Renal cortex interstitium (tissue), 11 donors: ENCODE measurements around the gene CMSS1. TPM values are rescaled to one million over a fixed set of nuclear protein-coding genes. Genes with fewer than 3 reads are reported as not detected.
A peak's percentile ranks its signal among the peaks of the same experiment; 100 is the strongest.

Experiments used
- DNase-seq, 11 donors: peaks; one replicate each; pipeline ENCODE4 v3.0.0-alpha.2; 2013; ENCODE audit warnings: low read depth in 9 of 11, low spot score in 4 of 11; ENCODE audit errors: extremely low read depth in 1 of 11
- polyA plus RNA-seq, 3 donors: library from polyadenylated mRNA; unstranded; fragments of 120-200 nt; gene quantifications; one replicate each; pipeline ENCODE4 v1.2.1, GENCODE V29; 2013; ENCODE audit not compliant: insufficient read length in 3 of 3

The CMSS1 gene
- polyA plus RNA-seq, 3 donors = 43.2 to 47.4 (median 44.5) TPM

- DNase-seq = no peak
These were observed 207.1 kb downstream of the CMSS1 start for GRCh38 chr3:100024520-100025303.

GRCh38 chr3:100027321-100027720, 209.7 kb downstream of the CMSS1 start:
- DNase-seq = no peak

DNA sequence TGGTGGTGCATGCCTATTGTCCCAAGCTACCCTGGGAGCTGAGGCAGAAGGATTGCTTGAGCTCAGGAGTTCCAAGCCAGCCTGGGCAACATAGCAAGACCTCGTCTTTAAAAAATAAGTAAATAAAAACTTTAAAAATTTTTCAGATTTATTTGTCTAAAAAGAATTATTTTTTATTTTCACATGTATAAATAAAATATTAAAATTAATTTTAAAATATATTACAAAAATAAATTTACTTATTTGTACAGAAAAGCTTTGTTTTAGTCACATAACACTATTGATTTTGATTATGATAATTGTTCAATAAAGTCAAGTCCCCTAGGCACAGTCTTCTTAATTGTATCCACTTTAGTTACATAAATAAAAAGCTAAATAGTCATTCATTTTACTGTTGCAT, 211.4 kb downstream of the CMSS1 start:
- DNase-seq = no peak

DNA sequence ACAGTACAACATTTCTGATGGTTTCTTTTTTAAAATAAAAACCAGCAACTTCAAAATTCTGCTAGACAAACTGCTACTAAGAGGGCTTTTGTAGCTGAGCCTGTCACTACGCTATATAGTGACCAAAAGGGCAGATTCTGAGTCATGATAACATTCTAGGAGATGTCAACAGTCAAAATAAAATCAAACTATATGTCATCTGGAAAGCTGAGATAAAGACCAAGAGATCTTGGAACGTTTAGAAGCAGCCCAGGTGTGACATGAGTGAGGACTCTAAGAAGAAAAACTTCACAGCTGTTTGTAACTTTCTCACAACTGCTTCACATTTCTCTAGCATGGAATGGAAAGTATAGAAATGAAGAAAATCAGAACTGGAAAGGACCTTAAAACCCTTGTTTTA, 212.0 kb downstream of the CMSS1 start:
- DNase-seq = no peak

GRCh38 chr3:100030346-100030745, 212.7 kb downstream of the CMSS1 start:
- no peak for DNase-seq

DNA sequence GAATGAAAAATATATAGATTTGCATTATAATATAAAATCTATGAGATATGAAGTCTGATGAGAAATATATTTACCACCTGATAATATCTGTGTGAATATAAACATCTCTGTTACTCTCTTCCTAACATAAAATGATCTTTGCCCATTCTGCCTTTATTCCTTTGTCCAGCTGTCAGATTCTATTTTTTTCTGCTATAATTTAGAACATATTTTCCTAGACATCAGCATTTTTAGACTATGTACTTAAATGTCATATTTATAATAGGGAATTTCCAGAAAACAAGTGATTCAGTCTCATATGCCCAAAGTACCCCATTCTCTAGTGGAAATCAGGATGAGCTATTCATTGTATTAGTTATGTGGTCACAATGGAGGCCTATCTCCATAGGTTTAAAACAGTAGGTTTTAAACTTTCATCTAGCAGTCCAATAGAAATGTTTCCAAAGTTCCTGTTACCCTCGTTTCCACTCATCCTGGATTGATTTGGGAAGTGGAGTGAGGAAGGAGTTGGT, 213.3 kb downstream of the CMSS1 start:
- DNase-seq = no peak

- DNase-seq = no peak
These were observed 214.6 kb downstream of the CMSS1 start for GRCh38 chr3:100032243-100032642.

DNA sequence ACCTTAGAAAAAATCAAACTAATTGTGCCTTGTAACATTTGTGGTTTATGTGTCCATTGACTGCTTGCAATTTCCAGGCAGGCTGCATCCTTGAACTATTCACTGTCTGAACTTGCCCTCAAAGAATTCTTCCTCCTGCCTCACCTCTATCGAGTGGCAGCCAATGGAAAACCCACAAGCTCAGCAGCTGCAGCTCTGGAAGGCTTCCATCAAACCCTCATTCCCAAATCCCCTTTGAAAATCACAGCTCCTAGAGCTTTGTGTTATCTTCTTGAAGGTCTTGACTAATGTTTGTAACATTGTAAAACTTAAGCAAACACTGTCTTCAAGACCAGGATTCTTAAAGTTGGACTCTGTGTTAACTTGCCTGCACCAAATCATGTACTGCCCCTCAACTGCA, 215.5 kb downstream of the CMSS1 start:
- DNase-seq = no peak

- DNase-seq = no peak
These were observed 216.3 kb downstream of the CMSS1 start for GRCh38 chr3:100033903-100034471.

DNA sequence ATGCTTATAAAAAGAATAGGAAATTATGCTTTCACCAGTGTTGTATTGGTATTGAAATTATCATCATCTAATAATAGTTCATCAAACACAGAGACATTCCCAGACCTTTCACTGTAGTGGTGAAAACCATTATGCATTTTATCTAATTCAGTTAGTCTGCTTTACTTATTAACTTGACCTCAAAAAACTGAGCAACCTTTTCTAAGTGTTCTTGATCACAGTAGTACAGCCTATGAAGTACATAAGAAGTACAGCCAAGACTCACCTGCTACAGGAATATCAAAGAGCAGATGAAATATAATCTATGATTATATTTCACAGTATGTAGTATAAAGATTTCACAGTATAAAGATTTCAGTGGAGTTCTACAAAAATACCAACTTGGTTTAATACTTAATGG, 221.4 kb downstream of the CMSS1 start:
- no peak for DNase-seq

GRCh38 chr3:100040451-100041225, 223.0 kb downstream of the CMSS1 start:
- no peak for DNase-seq

DNA sequence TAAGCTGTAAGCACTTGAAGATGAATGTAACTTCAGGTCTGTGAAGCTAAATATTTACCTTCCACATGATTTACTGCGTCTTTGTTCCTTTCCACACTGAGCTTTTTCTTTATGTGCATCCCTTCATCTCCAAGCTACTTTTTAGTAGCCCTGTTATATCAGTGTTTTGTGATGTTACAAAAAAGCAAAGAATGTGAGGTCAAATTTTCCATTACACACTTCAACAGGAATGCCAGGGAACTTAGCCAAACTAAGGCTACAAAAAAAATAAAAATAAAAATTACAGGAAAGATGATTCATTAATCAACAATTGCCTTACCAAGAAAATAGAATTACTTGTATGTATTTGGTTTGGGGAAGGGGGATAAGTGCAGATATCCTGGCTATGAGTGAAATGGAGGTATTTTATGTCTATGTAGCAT, 223.7 kb downstream of the CMSS1 start:
- DNase-seq = peak in 2 of 11 donors; percentile 35 to 49

- no peak for DNase-seq
These were observed 224.7 kb downstream of the CMSS1 start for GRCh38 chr3:100042166-100042981.

DNA sequence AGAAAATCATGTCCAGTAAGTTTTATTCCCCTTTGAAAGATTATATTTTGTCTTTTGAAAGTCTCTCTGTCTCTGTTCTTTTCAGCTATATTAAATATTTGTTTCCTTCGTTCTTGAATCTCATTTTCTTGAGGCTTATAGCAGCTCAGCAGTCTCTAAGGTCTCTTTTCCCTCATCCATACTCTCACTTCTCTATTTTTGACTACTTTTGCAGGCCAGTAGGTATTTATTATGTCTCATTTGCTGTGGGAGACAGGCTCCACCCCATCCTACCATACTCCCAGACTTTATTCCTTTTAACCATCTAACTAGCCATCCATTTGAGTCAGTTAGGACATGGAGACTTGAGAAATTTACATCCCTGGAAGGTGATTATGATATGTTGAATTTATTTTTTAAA, 225.6 kb downstream of the CMSS1 start:
- no peak for DNase-seq

DNA sequence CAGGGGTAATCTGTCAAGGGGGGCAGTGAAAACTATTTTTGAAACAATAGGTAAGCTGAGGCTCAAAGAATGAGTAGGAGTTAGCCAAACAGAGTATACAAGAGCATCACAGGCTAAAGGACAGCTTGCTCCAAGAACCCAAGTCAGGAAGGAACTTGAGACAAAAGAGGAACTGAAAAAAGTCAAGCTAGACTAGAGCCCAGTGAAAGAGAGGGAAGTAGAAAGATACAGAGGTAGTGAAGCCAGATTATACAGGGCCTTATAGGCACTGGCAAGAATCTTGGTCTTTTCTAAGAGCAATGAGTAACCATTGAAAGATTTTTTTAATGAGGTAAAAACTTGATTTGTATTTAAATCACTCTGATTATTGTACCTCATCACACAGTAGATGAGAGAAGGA, 226.7 kb downstream of the CMSS1 start:
- DNase-seq = no peak

GRCh38 chr3:100045696-100046095, 228.0 kb downstream of the CMSS1 start:
- peak in 3 of 11 donors; percentile 36 to 62 (median 57) for DNase-seq

- DNase-seq = no peak
These were observed 229.3 kb downstream of the CMSS1 start for GRCh38 chr3:100046986-100047385.

- no peak for DNase-seq
These were observed 229.9 kb downstream of the CMSS1 start for GRCh38 chr3:100047455-100048141.

- no peak for DNase-seq
These were observed 230.6 kb downstream of the CMSS1 start for GRCh38 chr3:100048248-100048647.
